GM12878 (cell line): Measurements from ENCODE around the gene PAK5. TPM values are rescaled to one million over a fixed set of nuclear protein-coding genes. Genes with fewer than 3 reads are reported as not detected.

Source experiments
- ATAC-seq: fragments of 200-7000 bp; cut with Tn5 transposase; 3 replicates; pipeline ENCODE4 v1.9.1; 2020; ENCODE audit warnings: mild to moderate bottlenecking, moderate library complexity
- BruUV-seq: library from RNA; stranded (reverse); fragments of 400-500 nt; replicated peaks from 2 replicates; lab custom pipeline; 2021; lab: Mats Ljungman, UMichigan
- CTCF ChIA-PET: fragments of 300-600 bp; sonication (Branson Sonifier 250); formaldehyde crosslinking; extraction: SDS; loops from one replicate; lab custom pipeline; 2021; ENCODE audit warnings: inconsistent platforms; lab: Yijun Ruan, JAX
- POLR2A ChIA-PET: fragments of 350-600 bp; formaldehyde crosslinking; extraction: SDS; loops from one replicate; lab custom pipeline; 2021; ENCODE audit warnings: inconsistent platforms; lab: Charles Lee
- RAD21 ChIA-PET: fragments of 300-600 bp; sonication (Branson Sonifier 250); formaldehyde crosslinking; loops from one replicate; lab custom pipeline; 2023; ENCODE audit warnings: antibody characterized with exemption; ENCODE audit not compliant: unreplicated experiment; lab: Charles Lee
- SMC1A ChIA-PET: fragments of 300-600 bp; sonication (Branson Sonifier 250); formaldehyde crosslinking; loops from one replicate; lab custom pipeline; 2023; ENCODE audit not compliant: unreplicated experiment, uncharacterized antibody; lab: Charles Lee
- DNase-seq: peaks from one replicate; pipeline ENCODE4 v3.0.0-alpha.2; 2011; ENCODE audit warnings: low read depth, low spot score
- FAIRE-seq: peaks from 3 replicates; lab custom pipeline; 2011; peaks lifted over from hg19 to GRCh38; lab: Jason Lieb, UNC
- H2AFZ ChIP-seq: 2 replicates; pipeline ENCODE4 v1.6.0; 2011; ENCODE audit warnings: low read depth, low read length, control low read depth; ENCODE audit not compliant: control insufficient read depth
- H3K27ac ChIP-seq: 2 replicates; pipeline ENCODE4 v1.5.1; 2011; ENCODE audit warnings: control low read depth; ENCODE audit not compliant: control insufficient read depth, insufficient read depth
- H3K27me3 ChIP-seq, 2 experiments: replicated peaks in 1 of 2; 2 replicates each; pipeline versions ENCODE4 v1.6.0 to v1.6.1; 2011; ENCODE audit warnings: low read length in 1 of 2; ENCODE audit not compliant: control insufficient read depth in 2 of 2, insufficient read depth in 2 of 2
- H3K36me3 ChIP-seq, 2 experiments: 2 replicates each; pipeline ENCODE4 v1.5.1; 2011; ENCODE audit warnings: low read length in 1 of 2; ENCODE audit not compliant: control insufficient read depth in 2 of 2, insufficient read depth in 2 of 2
- H3K4me1 ChIP-seq: 2 replicates; pipeline ENCODE4 v1.6.1; 2011; ENCODE audit warnings: mild to moderate bottlenecking, low read length, moderate library complexity, mixed read lengths; ENCODE audit not compliant: control insufficient read depth, insufficient read depth
- H3K4me2 ChIP-seq: 2 replicates; pipeline ENCODE4 v1.6.0; 2011; ENCODE audit warnings: control low read depth; ENCODE audit not compliant: control insufficient read depth, insufficient read depth
- H3K4me3 ChIP-seq: fragments of 200-600 bp; sonication (generic); 2 replicates; pipeline ENCODE4 v1.5.1; 2016
- H3K79me2 ChIP-seq: 2 replicates; pipeline ENCODE4 v1.6.0; 2011; ENCODE audit warnings: low read length; ENCODE audit not compliant: control insufficient read depth, insufficient read depth
- H3K9ac ChIP-seq: 2 replicates; pipeline ENCODE4 v1.8.0; 2011; ENCODE audit warnings: low read length, control low read depth, mixed read lengths; ENCODE audit not compliant: control insufficient read depth, insufficient read depth
- H3K9me3 ChIP-seq: replicated peaks from 3 replicates; pipeline ENCODE4 v1.5.1; 2011; ENCODE audit warnings: mild to moderate bottlenecking, low read length; ENCODE audit not compliant: control insufficient read depth, insufficient read depth
- H4K20me1 ChIP-seq: 2 replicates; pipeline ENCODE4 v1.6.0; 2011; ENCODE audit not compliant: control insufficient read depth, insufficient read depth
- EP300 ChIP-seq, 2 experiments: fragments of 150-350 bp in 1 of 2; IDR thresholded peaks; 2 replicates each; pipeline ENCODE4 v1.6.1; 2011 to 2012; ENCODE audit warnings: low read depth in 2 of 2, low read length in 2 of 2, borderline replicate concordance in 1 of 2, improper control_type of control experiment in 1 of 2, inconsistent platforms in 1 of 2; ENCODE audit not compliant: control insufficient read depth in 1 of 2
- FOXM1 ChIP-seq: IDR thresholded peaks from 2 replicates; pipeline ENCODE4 v1.6.1; 2012; ENCODE audit warnings: low read depth, mild to moderate bottlenecking, inconsistent platforms, low read length, moderate library complexity
- NFIC ChIP-seq: IDR thresholded peaks from 2 replicates; pipeline ENCODE4 v1.6.1; 2012; ENCODE audit warnings: low read depth, mild to moderate bottlenecking, inconsistent platforms, low read length, moderate library complexity
- NR2F1 ChIP-seq: fragments of 450-650 bp; conservative IDR thresholded peaks from 2 replicates; pipeline ENCODE4 v1.6.1; 2017; ENCODE audit warnings: mild to moderate bottlenecking
- RAD21 ChIP-seq: IDR thresholded peaks from 2 replicates; pipeline ENCODE4 v1.6.1; 2011; ENCODE audit warnings: mild to moderate bottlenecking, low read depth, low read length, moderate library complexity; ENCODE audit not compliant: insufficient read depth
- SRF ChIP-seq, 2 experiments: IDR thresholded peaks; 2 replicates each; pipeline ENCODE4 v1.6.1; 2011; ENCODE audit warnings: low read depth in 2 of 2, low read length in 2 of 2, mild to moderate bottlenecking in 1 of 2, moderate library complexity in 1 of 2
- ZZZ3 ChIP-seq: IDR thresholded peaks from 2 replicates; pipeline ENCODE4 v1.6.1; 2011; ENCODE audit warnings: low read depth; ENCODE audit not compliant: control insufficient read depth, insufficient read length
- WGBS: methylation state at CpG from one replicate; pipeline ENCODE4 v1.1.6; 2016; ENCODE audit warnings: low lambda C conversion rate; ENCODE audit not compliant: insufficient replicate concordance, insufficient coverage; ENCODE audit errors: missing lambda C conversion rate; 5-methylcytosine and 5-hydroxymethylcytosine counted together
- in situ Hi-C: fragments of 300-500 bp; cut with MboI; formaldehyde crosslinking; loops from 9 replicates; pipeline ENCODE4 v1.14.3; 2018; ENCODE audit warnings: mixed read lengths
- intact Hi-C: fragments of 100-400 bp; cut with micrococcal nuclease; formaldehyde crosslinking; loops from one replicate; pipeline ENCODE4 v1.14.2; 2022; ENCODE audit not compliant: unreplicated experiment
- polyA plus RNA-seq, 11 experiments: library from polyadenylated mRNA; depleted of rRNA in 4 of 11; unstranded in 6 of 11; stranded (reverse) in 5 of 11; fragments of >200 nt; fragmentation: Nextera tagmentation in 4 of 11; fragmentation: Illumina TruSeq in 1 of 11; extraction: Ambion mirVana in 4 of 11; extraction: Trizol in 1 of 11; gene quantifications; 1 replicate in 1 of 11; 2 replicates in 10 of 11; pipeline versions ENCODE4 v1.2.1 to v1.2.3, GENCODE V29; 2011 to 2016; ENCODE audit warnings: inconsistent platforms in 2 of 11, missing spikeins in 2 of 11, low read depth in 1 of 11
- total RNA-seq, 4 experiments: library from RNA; depleted of rRNA in 3 of 4; stranded (reverse); fragments of >200 nt in 3 of 4; fragmentation: Illumina TruSeq in 1 of 4; extraction: Trizol in 1 of 4; gene quantifications; 2 replicates each; pipeline versions ENCODE4 v1.2.1 to v1.2.3, GENCODE V29; 2013 to 2021
- TF ChIP-seq, protein P1 (sequence below): IDR thresholded peaks from 2 replicates; pipeline ENCODE4 v1.6.1; 2011; ENCODE audit warnings: mild to moderate bottlenecking, low read depth, low read length, moderate library complexity; ENCODE audit not compliant: insufficient replicate concordance
- TF ChIP-seq, protein P2 (sequence below): IDR thresholded peaks from 2 replicates; pipeline ENCODE4 v1.6.1; 2012; ENCODE audit warnings: low read depth, low read length, improper control_type of control experiment
- TF ChIP-seq, protein P3 (sequence below): IDR thresholded peaks from 2 replicates; pipeline ENCODE4 v1.6.1; 2012; ENCODE audit warnings: improper control_type of control experiment, low read depth, low read length; ENCODE audit not compliant: insufficient replicate concordance

Gene PAK5
- total and polyA plus RNA-seq, 10 of the 15 experiments (the other 5 are each of a cell fraction or from before 2014, with no cell fraction given): not detected

DNA sequence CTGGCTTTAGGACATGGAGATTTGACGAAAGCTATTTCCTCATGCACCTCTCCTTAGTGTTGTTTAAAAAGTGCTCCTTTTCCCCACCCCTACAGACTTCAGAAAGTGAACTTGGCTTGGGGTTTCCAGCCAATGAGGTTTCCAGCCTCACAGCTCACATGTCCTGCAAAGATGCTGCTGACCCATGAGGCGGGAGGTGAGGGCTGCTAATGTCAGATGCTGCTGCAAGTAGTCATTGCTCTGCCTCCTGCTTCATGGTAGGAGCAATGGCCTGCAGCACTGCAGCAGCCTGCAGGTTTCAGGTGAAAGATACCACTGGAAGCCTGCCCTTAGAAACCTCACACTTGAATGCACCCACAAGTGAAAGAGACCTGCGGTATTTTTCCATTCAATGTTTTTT, 211.7 kb downstream of the PAK5 start:
- 33% methylated on average over 3 of the region's 3 CpGs for WGBS

More for the DNA sequence above, 211.7 kb downstream of the PAK5 start:
- Histone ChIP-seq H3K27ac (no peak overlapping the region), H3K36me3 (no peaks in the 10 kb centered on the region), H4K20me1 (no peaks in the 10 kb centered on the region), H3K4me1 (peaks cover 5% of the 10 kb centered on the region; the same call in 1 of the 2 replicates)
- ChIA-PET SMC1A (interaction anchor here (0.6 kb wide), 1 partner anchor 70 kb away, joined by 3 read pairs; no protein-coding TSS in a partner anchor), POLR2A (no interaction called here)
- TF ChIP-seq SRF (IDR thresholded peaks at IDR 0.05; ENCODE audit: low read depth in 2 of 2, low read length in 2 of 2): no peak
- TF ChIP-seq FOXM1: no peak
- TF ChIP-seq, protein P1, sequence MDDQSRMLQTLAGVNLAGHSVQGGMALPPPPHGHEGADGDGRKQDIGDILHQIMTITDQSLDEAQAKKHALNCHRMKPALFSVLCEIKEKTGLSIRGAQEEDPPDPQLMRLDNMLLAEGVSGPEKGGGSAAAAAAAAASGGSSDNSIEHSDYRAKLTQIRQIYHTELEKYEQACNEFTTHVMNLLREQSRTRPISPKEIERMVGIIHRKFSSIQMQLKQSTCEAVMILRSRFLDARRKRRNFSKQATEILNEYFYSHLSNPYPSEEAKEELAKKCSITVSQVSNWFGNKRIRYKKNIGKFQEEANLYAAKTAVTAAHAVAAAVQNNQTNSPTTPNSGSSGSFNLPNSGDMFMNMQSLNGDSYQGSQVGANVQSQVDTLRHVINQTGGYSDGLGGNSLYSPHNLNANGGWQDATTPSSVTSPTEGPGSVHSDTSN: no peak
- TF ChIP-seq, protein P2, sequence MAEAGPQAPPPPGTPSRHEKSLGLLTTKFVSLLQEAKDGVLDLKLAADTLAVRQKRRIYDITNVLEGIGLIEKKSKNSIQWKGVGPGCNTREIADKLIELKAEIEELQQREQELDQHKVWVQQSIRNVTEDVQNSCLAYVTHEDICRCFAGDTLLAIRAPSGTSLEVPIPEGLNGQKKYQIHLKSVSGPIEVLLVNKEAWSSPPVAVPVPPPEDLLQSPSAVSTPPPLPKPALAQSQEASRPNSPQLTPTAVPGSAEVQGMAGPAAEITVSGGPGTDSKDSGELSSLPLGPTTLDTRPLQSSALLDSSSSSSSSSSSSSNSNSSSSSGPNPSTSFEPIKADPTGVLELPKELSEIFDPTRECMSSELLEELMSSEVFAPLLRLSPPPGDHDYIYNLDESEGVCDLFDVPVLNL: no peak
- TF ChIP-seq NFIC: no peak
- TF ChIP-seq RAD21: no peak
- TF ChIP-seq, protein P3, sequence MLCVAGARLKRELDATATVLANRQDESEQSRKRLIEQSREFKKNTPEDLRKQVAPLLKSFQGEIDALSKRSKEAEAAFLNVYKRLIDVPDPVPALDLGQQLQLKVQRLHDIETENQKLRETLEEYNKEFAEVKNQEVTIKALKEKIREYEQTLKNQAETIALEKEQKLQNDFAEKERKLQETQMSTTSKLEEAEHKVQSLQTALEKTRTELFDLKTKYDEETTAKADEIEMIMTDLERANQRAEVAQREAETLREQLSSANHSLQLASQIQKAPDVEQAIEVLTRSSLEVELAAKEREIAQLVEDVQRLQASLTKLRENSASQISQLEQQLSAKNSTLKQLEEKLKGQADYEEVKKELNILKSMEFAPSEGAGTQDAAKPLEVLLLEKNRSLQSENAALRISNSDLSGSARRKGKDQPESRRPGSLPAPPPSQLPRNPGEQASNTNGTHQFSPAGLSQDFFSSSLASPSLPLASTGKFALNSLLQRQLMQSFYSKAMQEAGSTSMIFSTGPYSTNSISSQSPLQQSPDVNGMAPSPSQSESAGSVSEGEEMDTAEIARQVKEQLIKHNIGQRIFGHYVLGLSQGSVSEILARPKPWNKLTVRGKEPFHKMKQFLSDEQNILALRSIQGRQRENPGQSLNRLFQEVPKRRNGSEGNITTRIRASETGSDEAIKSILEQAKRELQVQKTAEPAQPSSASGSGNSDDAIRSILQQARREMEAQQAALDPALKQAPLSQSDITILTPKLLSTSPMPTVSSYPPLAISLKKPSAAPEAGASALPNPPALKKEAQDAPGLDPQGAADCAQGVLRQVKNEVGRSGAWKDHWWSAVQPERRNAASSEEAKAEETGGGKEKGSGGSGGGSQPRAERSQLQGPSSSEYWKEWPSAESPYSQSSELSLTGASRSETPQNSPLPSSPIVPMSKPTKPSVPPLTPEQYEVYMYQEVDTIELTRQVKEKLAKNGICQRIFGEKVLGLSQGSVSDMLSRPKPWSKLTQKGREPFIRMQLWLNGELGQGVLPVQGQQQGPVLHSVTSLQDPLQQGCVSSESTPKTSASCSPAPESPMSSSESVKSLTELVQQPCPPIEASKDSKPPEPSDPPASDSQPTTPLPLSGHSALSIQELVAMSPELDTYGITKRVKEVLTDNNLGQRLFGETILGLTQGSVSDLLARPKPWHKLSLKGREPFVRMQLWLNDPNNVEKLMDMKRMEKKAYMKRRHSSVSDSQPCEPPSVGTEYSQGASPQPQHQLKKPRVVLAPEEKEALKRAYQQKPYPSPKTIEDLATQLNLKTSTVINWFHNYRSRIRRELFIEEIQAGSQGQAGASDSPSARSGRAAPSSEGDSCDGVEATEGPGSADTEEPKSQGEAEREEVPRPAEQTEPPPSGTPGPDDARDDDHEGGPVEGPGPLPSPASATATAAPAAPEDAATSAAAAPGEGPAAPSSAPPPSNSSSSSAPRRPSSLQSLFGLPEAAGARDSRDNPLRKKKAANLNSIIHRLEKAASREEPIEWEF: no peak
- no peak for TF ChIP-seq ZZZ3
- TF ChIP-seq EP300 (IDR thresholded peaks at IDR 0.05; ENCODE audit: borderline replicate concordance in 1 of 2, control insufficient read depth in 1 of 2, low read depth in 2 of 2, low read length in 2 of 2): no peak
- no peak for TF ChIP-seq NR2F1
- TF ChIP-seq, all 136 proteins: peak for 0
- FAIRE-seq (no peak), ATAC-seq (no peak), DNase-seq (no peak)
- H3K9ac ChIP-seq: no peak overlapping the region
- intact Hi-C loops: no loop called here
- ChIA-PET RAD21 (interaction anchor here (0.9 kb wide), 1 partner anchor 10 kb away, joined by 3 read pairs; no protein-coding TSS in a partner anchor), CTCF (interaction anchor here (0.6 to 1.2 kb wide), 2 partner anchors 10 to 297 kb away, joined by 4 to 5 read pairs; no protein-coding TSS in a partner anchor)
- no peak overlapping the region for H3K4me3 ChIP-seq
- H3K4me2 ChIP-seq: peak overlapping the region; percentile 28; the same call in 1 of the 2 replicates
- no peaks in the 10 kb centered on the region for H3K9me3 ChIP-seq
- H3K27me3 ChIP-seq: no peaks in the 10 kb centered on the region
- no peak overlapping the region for H2AFZ ChIP-seq
- BruUV-seq: no TSS peak
- no peaks in the 10 kb centered on the region for H3K79me2 ChIP-seq
- in situ Hi-C loops: no loop called here
